Activated CD8-positive, alpha-beta memory T cell treated with anti-CD3 and anti-CD28 coated beads, Interleukin-2, amount 50 U/mL, for 48 hours (primary cell): ENCODE measurements around the gene SELENOW.
"Not testable (repeated sequence)": the region's sequence is repeated elsewhere in the genome, so short reads cannot be mapped to it uniquely, and the experiment has no call there.

Experiments
- DNase-seq: peaks from one replicate; pipeline ENCODE4 v3.0.0-alpha.2; 2020

The SELENOW gene

GRCh38 chr19:47786566-47786965 is 8.1 kb downstream of the SELENOW start:
- DNase-seq = no peak

GRCh38 chr19:47787307-47787706 is 8.8 kb downstream of the SELENOW start:
- not testable (repeated sequence) for DNase-seq

GRCh38 chr19:47789811-47790210 is 11.3 kb downstream of the SELENOW start:
- not testable (repeated sequence) for DNase-seq

GRCh38 chr19:47790398-47790814 is 11.9 kb downstream of the SELENOW start:
- DNase-seq = peak; percentile 99

- no peak for DNase-seq
Observed at GRCh38 chr19:47792616-47793015, 14.1 kb downstream of the SELENOW start.

DNA sequence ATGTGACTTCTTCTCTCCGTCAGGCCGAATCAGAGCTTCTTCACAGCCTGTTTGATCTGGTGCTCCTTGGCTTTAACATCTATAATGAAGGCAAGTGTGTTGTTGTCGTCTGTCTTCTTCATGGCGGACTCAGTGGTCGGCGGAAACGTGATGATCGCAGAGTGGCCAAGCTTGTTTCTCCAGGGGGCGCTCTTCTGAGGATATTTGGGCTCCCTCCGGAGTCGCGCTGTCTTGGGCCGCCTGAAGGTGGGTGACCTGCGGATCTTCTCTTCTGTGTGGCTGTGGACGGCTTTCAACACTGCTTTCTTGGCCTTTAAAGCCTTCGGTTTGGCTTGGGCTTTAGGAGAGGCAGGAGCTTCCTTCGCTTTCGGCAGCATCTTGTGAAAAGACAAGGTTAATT is 16.0 kb downstream of the SELENOW start:
- no peak for DNase-seq

DNA sequence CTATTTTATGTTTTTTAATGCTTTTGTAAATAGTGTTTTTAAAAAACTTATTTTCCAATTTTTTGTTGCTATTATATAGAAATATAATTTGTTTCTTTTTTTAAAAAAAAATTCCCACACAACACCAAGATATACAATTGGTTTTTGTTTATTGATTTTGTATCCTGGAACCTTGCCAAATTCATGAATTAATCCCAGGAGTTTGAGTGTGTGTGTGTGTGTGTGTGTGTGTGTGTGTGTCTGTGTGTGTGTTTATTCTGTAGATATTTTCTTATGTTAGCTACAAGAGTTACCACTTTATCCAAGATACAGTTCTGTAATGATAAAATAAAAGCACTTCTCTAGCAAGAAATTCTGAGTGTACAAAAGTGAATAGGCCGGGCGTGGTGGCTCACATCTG is 18.3 kb downstream of the SELENOW start:
- DNase-seq = no peak

DNA sequence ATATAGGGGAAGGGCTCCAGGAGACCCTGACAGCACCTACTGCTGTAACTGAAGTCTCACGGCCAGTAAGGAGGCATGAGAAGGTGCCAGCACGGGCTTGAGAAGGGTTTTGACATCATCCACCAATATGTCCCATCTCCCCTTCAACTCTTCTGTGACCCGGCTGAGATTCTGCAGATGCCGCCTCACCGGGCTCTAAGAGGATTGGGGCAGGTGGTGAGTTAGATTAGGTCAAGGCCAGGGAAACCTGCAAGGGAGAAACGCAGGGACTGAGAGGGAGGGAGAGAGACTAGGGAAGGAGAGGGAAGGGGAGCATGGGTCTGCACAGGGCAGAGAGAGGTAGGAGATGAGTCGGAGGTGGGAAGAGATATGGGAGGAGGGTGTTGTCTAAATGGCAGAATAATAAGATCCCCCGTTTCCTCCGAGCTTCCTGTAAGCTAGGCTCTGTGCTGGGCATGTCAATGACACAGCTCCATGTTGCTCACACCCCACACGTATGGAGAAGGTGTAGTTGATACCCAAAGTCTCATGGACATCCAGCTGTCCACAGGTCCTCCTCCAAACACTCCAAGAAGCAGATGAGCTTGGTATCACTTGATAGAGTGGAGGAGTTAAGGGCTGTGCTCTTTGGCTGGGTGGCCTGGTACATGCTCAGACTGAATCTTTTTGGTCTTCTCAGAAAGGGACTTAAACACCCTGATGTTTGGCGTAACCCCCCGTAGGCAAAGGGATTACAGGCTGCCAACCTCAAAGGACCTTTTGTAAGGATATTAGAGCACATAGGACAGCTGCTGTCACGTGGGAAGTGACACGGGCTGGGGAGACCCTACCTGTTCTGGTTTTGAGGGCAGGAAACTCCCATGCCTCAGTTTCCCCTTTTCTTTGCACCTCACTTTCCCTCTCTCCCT is 19.7 kb downstream of the SELENOW start:
- no peak for DNase-seq

DNA sequence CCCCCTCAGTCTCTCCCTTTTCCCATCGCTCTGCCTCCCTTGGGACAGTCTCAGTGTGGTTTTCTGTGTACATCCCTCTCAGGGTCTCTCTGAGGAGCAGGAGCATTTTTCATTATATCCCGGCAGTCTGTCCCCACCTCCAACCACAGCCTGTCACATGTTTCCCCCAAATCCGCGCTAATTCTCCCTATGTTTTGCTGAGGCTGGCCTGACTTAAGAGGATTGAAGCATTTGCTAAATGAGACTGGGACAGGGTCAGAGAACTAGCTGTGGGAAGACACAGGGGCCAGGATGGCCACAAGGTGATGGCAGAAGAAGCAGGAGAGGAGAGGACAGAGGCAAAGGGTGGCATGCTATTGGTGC is 20.4 kb downstream of the SELENOW start:
- DNase-seq = no peak

DNA sequence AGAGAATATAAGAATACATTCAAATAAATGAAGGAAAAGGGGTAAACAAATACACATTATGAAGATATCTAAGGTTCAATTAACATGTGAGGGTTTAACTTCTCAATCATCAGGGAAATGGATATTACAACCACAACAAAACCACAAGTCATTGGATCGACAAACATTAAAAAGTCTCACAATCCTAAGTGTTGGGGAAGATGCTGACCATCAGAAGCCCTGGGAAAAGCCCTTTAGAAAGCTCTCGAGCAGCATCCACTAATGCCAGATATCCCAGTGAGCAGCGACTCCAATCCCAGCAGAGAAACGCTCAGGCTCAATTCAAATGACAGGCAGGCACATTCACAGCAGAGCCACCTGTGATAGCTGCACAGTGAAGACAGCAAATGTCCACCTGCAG is 22.8 kb downstream of the SELENOW start:
- DNase-seq = no peak

DNA sequence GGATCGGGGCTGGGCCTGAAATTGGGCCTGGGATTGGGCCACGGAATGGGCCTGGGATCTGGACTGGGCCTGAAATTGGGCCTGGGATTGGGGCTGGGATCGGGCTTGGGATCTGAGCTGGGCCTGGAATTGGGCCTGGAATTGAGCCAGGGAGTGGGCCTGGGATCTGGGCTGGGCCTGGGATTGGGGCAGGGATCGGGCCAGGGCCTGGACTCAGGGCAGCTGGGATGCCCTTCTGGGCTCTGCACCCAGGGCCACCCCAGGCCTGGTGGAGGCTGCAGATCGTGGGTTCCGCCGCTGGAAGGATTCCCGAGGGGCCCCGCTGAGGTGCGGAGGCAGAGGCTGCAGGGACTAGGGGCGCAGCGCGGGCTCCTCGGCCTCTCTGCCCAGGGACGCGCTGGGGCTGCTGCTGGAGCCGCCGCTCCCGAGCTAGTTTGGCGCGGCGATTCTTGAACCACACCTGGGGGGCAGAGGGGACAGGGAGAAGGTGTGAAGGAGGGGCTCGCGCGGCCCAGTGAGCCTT is 24.1 kb downstream of the SELENOW start:
- DNase-seq = no peak

- DNase-seq = not testable (repeated sequence)
Observed at GRCh38 chr19:47803148-47803547, 24.6 kb downstream of the SELENOW start.

DNA sequence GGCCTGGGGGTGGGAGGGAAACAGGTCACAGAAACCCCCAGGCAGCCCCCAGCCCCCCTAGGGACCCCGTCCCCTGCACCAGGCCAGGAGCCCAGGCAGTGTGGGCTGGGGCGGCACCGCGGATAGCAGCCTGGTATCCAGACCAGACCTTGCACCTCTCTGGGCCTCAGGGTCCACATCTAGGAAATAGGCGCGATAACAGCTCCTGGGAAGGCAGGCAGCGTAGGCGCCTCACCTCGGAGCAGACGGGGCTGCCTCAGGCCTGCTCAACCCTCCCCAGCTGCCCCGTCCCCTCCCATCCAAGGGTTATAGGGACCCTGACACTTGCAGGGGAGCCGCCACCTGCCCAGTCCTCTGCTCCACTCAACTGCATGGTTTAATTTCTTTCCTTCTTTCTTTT is 25.2 kb downstream of the SELENOW start:
- DNase-seq = not testable (repeated sequence)

GRCh38 chr19:47804451-47804850 is 25.9 kb downstream of the SELENOW start, which contains the start of gene TPRX1:
TPRX1 (minus strand) TSS chr19:47804551; CDS start chr19:47804539, 12 bp downstream.
- DNase-seq = not testable (repeated sequence)

- DNase-seq = no peak
Observed at GRCh38 chr19:47805313-47805712, 26.8 kb downstream of the SELENOW start.

GRCh38 chr19:47806435-47806834 is 27.9 kb downstream of the SELENOW start:
- DNase-seq = no peak

DNA sequence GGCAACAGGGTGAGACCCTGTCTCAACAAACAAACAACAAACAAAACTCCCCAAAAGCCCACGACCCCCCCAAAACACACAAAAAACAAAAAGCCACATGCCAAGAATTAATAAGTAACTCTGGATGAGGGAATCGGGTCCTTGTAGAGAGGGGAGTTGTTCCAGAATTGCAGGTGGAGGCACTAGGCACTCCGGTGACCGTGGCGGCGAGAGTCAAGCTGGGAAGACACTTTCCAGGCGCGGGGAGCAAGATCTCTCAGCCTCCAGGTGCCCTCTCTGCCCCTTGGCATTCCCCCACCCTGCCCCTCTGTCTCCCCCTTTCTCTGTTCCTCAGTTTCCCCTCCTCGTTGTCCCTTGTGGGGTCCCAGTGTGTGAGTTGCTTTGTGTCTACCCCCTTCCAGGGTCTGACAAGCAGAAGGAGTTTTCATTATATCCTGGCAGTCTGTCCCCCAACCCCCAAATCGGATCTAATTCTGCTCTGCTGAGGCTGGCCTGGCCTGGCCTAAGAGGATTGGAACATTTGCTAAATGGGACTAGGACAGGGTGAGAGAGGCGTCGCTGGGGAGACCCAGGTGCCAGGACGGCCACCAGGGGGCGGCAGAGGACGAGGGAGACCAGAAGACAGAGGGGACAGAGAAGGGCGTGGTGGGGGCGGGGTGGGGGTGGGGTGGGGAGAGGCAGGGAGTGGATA is 34.9 kb downstream of the SELENOW start:
- DNase-seq = peak; percentile 98

DNA sequence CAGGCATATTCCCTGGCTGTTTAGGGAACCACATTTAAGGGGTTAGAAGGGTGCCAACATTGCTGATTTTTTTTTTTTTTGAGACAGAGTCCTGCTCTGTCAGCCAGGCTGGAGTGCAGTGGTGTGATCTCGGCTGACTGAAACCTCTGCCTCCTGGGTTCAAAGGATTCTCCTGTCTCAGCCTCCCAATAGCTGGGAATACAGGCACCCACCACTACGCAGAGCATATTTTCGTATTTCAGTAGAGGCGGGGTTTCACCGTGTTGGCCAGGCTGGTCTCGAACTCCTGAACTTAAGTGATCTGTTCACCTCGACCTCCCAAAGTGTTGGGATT is 35.5 kb downstream of the SELENOW start:
- no peak for DNase-seq

DNA sequence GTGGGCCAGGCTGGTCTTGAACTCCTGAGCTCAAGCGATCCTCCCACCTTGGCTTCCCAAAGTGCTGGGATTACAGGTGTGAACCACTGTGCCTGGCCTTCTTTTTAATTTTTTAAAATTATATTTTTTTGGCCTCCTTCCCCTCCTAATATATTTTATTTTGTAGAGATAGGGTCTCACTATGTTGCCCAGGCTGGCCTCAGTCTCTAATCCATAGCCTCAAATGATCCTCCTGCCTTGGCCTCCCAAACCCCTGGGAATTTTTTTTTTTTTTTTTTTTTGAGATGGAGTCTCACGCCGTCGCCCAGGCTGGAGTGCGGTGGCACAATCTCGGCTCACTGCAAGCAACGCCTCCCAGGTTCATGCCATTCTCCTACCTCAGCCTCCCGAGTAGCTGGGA is 37.8 kb downstream of the SELENOW start:
- DNase-seq = not testable (repeated sequence)

GRCh38 chr19:47818221-47818620 is 39.7 kb downstream of the SELENOW start:
- not testable (repeated sequence) for DNase-seq

DNA sequence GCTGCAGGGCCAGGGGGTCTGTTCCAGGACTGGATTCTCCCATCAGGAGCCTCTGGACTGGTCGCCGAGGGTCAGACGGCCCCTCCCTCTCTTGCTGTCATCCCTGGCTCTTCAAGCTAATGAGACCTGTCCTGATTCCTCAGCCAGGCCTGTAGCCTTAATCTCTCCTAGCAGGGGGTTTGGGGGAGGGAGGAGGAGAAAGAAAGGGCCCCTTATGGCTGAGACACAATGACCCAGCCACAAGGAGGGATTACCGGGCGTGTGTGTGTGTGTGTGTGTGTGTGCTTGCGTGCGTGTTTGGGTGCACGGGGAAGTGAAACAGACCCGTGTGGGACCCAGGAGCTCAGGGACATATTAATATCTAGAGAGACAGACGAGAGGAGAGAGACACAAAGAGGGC is 41.4 kb downstream of the SELENOW start:
- DNase-seq = no peak

GRCh38 chr19:47820410-47820809 is 41.9 kb downstream of the SELENOW start:
- no peak for DNase-seq

DNA sequence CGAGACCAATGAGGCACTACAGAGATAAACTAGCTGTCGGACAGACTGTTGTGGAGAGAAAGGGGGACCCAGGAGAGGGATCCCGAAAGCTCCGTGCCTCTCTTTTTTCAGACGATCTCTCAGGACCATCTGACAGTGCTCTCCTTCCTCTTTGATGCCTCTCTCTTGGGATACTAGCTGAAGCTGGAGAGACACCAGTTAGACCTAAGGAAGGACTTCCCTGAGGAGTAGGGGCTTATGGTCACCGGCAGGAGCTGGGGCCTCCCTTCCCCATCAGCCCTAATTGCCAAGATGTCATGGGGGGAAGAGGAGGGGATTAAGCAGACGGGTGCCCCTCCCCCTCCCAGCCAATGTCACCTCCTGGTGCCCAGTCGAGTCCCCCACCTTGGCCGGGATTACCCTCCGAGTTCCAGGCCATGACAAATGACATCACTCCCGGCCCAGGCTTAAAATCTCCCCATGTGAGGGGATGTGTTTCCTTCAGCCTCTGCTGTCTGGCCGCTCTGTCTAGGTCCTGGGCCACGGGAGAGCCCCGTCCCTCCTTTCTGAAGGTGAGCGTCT is 43.0 kb downstream of the SELENOW start, which contains the start of gene CRX:
CRX (plus strand) TSS at position 478 of the 561 bp plus-strand sequence. CDS start 12,507 bp downstream, outside the sequence.
- no peak for DNase-seq
